ENCODE measurements around the gene SLMAP.

- TF ChIP-seq, protein P1, sequence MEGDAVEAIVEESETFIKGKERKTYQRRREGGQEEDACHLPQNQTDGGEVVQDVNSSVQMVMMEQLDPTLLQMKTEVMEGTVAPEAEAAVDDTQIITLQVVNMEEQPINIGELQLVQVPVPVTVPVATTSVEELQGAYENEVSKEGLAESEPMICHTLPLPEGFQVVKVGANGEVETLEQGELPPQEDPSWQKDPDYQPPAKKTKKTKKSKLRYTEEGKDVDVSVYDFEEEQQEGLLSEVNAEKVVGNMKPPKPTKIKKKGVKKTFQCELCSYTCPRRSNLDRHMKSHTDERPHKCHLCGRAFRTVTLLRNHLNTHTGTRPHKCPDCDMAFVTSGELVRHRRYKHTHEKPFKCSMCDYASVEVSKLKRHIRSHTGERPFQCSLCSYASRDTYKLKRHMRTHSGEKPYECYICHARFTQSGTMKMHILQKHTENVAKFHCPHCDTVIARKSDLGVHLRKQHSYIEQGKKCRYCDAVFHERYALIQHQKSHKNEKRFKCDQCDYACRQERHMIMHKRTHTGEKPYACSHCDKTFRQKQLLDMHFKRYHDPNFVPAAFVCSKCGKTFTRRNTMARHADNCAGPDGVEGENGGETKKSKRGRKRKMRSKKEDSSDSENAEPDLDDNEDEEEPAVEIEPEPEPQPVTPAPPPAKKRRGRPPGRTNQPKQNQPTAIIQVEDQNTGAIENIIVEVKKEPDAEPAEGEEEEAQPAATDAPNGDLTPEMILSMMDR (IDR thresholded peaks at IDR 0.05; ENCODE audit: insufficient read depth, low read length): no peak
- no peak for TF ChIP-seq GABPA (IDR thresholded peaks at IDR 0.05; ENCODE audit: low read depth)
Observed at GRCh38 chr3:57968501-57968900, 212.4 kb downstream of the SLMAP start.

Measured in HL-60 (cell line).